Hematopoietic multipotent progenitor cell treated with erythropoietin and hydrocortisone succinate and interleukin-3 and kit ligand, for 17 days (in vitro differentiated cells): ENCODE measurements around the gene PCDHGB1.
"Not testable (repeated sequence)": the region's sequence is repeated elsewhere in the genome, so short reads cannot be mapped to it uniquely, and the experiment has no call there.

Experiments
- DNase-seq: peaks from one replicate; pipeline ENCODE4 v3.0.0-alpha.2; 2015; ENCODE audit warnings: low spot score

Gene PCDHGB1

GRCh38 chr5:141383345-141383744 lies 33.4 kb downstream of the PCDHGB1 start:
- DNase-seq: no peak

- DNase-seq: no peak
These were observed 34.8 kb downstream of the PCDHGB1 start for GRCh38 chr5:141384471-141385267.

- not testable (repeated sequence) for DNase-seq
These were observed 37.8 kb downstream of the PCDHGB1 start, which contains the start of gene PCDHGB4 for GRCh38 chr5:141387557-141388311. TSS of gene PCDHGB4 (plus strand) at chr5:141387698. CDS start at chr5:141387885, 187 bp downstream.

- DNase-seq: no peak
These were observed 38.8 kb downstream of the PCDHGB1 start for GRCh38 chr5:141388661-141389060.

- DNase-seq: no peak
These were observed 39.5 kb downstream of the PCDHGB1 start for GRCh38 chr5:141389153-141390042.

GRCh38 chr5:141392429-141393198 lies 42.7 kb downstream of the PCDHGB1 start, which contains the start of gene PCDHGA8:
TSS of gene PCDHGA8 (plus strand) at chr5:141392633. CDS start at chr5:141392814, 181 bp downstream.
- no peak for DNase-seq

GRCh38 chr5:141393267-141393666 lies 43.4 kb downstream of the PCDHGB1 start:
- DNase-seq: no peak

GRCh38 chr5:141394401-141395187 lies 44.7 kb downstream of the PCDHGB1 start:
- not testable (repeated sequence) for DNase-seq

GRCh38 chr5:141397756-141398551 lies 48.1 kb downstream of the PCDHGB1 start, which contains the start of gene PCDHGB5:
TSS of gene PCDHGB5 (plus strand) at chr5:141397947. CDS start at chr5:141398128, 181 bp downstream.
- not testable (repeated sequence) for DNase-seq

GRCh38 chr5:141398608-141399007 lies 48.7 kb downstream of the PCDHGB1 start:
- DNase-seq: no peak

- no peak for DNase-seq
These were observed 49.8 kb downstream of the PCDHGB1 start for GRCh38 chr5:141399555-141400258.
